NCI-H1930 (cell line): ENCODE results near the gene TIGD1.

Source experiments
- DNase-seq, 2 experiments: peaks; one replicate each; lab custom pipeline; 2025; lab: John Stamatoyannopoulos, UW

TIGD1 gene

DNA sequence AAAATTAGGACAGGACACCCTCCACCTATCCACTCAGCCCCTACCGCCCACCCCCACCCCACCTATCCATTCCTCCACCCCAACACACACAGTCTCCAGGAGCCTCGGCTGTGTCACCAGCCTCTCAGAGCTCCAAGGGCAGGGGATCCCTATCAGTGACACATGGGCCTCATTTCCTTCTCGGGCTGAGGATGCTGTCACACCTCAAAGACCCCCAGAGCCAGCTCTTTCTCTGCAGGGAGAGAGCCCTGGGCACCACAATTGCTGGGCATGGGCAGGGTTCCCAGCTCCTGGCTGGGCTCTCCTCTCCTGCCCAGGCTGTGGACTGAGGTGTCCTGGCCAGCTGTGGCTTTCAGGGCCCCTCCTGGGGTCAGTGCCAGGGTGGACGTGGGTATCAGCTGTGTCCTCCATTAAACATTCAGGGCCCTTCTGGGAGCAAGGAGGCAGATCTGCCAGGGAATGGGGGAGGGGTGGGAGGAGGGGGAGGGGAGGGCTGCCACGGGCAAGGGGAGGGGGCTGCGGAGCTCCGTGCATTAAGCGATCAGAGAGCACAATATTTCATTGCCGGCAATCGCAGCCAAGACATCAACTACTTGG is 48.5 kb downstream of the TIGD1 start:
- no peak for DNase-seq

DNA sequence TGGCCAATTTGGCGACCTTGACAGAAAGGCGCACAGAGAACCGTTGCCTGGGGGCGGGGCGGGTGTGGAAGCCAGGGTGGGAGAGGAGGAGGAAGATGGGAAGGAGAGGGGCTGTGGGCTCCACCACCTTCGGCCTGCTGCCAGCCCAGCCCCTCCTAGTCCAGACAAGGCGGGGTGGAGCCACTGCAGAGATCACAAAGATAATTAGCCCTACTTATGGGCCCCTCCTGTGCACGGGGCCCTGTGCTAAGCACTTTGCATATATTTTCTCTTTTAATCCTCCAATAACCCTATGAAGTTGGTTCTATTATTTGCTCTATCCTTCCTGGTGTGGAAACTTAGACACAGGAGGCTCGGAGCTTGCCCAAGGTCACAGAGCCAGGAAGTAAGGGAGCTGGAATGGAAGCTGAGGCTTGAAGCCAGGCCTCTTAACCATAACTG is 49.0 kb downstream of the TIGD1 start:
- no peak for DNase-seq

DNA sequence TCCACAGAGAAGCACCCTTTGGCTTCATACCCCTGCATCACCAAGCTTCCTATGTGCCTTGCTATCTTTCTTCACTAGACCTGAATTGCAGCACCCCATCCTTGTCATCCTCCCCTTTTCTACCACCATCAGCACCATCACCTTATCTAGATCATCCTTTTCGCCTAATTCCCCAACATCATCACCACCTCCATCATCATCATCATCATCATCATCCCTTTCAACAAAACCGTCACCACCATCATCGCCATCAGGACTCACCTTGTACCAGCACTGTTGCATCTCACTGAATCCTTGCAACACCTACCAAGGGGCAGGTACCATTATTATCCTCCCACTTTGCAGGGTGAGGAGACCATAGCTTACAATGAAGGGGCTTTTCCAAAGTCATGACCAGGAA is 51.9 kb downstream of the TIGD1 start:
- DNase-seq: no peak
